ENCODE results near the gene ALS2.
"Not testable (repeated sequence)": the region's sequence is repeated elsewhere in the genome, so short reads cannot be mapped to it uniquely, and the experiment has no call there.

DNA sequence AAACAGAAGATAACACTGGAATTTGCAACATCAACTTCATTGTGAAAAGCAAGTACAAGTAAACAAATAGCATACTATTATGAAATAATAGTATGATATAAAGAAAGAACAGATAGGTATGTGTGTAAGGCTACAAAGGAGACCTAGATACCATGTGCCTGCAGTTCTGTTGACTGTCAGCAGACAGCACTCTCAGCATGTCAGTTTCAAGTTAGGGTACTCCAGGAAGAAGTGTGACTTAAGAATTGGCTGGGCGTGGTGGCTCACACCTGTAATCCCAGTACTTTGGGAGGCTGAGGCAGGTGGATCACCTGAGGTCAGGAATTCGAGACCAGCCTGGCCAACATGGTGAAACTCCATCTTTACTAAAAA, 18.2 kb upstream of the ALS2 start:
- TF ChIP-seq, protein P1, sequence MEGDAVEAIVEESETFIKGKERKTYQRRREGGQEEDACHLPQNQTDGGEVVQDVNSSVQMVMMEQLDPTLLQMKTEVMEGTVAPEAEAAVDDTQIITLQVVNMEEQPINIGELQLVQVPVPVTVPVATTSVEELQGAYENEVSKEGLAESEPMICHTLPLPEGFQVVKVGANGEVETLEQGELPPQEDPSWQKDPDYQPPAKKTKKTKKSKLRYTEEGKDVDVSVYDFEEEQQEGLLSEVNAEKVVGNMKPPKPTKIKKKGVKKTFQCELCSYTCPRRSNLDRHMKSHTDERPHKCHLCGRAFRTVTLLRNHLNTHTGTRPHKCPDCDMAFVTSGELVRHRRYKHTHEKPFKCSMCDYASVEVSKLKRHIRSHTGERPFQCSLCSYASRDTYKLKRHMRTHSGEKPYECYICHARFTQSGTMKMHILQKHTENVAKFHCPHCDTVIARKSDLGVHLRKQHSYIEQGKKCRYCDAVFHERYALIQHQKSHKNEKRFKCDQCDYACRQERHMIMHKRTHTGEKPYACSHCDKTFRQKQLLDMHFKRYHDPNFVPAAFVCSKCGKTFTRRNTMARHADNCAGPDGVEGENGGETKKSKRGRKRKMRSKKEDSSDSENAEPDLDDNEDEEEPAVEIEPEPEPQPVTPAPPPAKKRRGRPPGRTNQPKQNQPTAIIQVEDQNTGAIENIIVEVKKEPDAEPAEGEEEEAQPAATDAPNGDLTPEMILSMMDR (IDR thresholded peaks at IDR 0.05): not testable (repeated sequence)
- not testable (repeated sequence) for TF ChIP-seq POLR2A, EP300 (IDR thresholded peaks at IDR 0.05)

Measured in ovary (tissue), 3 donors.